Natural killer cell (primary cell): ENCODE measurements around the gene PEX10. TPM values are rescaled to one million over a fixed set of nuclear protein-coding genes. Genes with fewer than 3 reads are reported as not detected.
"Not testable (repeated sequence)": the region's sequence is repeated elsewhere in the genome, so short reads cannot be mapped to it uniquely, and the experiment has no call there.

Experiments
- ATAC-seq, 3 donors: fragments of 150-1000 bp in 2 of 3; fragments of 200-7000 bp in 1 of 3; cut with Tn5 transposase; 1 replicate in 1 of 3; 2 replicates in 2 of 3; pipeline ENCODE4 v1.10.0; 2021; ENCODE audit warnings: mild to moderate bottlenecking in 2 of 3, moderate library complexity in 2 of 3
- DNase-seq, 2 donors: peaks; one replicate each; pipeline versions ENCODE4 v3.0.0 to v3.0.0-alpha.2; 2013 to 2021; ENCODE audit warnings: mixed read lengths in 1 of 2
- H3K27ac ChIP-seq: one replicate; pipeline ENCODE4 v1.5.1; 2013; ENCODE audit warnings: mild to moderate bottlenecking, low read length
- H3K27me3 ChIP-seq: one replicate; pipeline ENCODE4 v1.6.1; 2013; ENCODE audit warnings: low read length; ENCODE audit not compliant: control insufficient read depth, insufficient read depth
- H3K36me3 ChIP-seq: one replicate; pipeline ENCODE4 v1.6.1; 2013; ENCODE audit warnings: low read length; ENCODE audit not compliant: control insufficient read depth, insufficient read depth
- H3K4me1 ChIP-seq: one replicate; pipeline ENCODE4 v1.6.1; 2013; ENCODE audit warnings: low read length; ENCODE audit not compliant: control insufficient read depth, insufficient read depth
- H3K4me3 ChIP-seq: one replicate; pipeline ENCODE4 v1.5.1; 2013; ENCODE audit warnings: low read length
- H3K9me3 ChIP-seq: one replicate; pipeline ENCODE4 v1.6.1; 2013; ENCODE audit warnings: low read length; ENCODE audit not compliant: control insufficient read depth, insufficient read depth
- H3K27ac Mint-ChIP-seq, 2 donors: one replicate each; pipeline ENCODE4 v1.8.0; 2022; ENCODE audit warnings: mild to moderate bottlenecking in 2 of 2, mixed read lengths in 2 of 2, moderate library complexity in 1 of 2
- H3K27me3 Mint-ChIP-seq, 2 donors: one replicate each; pipeline ENCODE4 v1.8.0; 2022; ENCODE audit warnings: low read depth in 2 of 2, mixed read lengths in 2 of 2
- H3K36me3 Mint-ChIP-seq: one replicate; pipeline ENCODE4 v1.8.0; 2022; ENCODE audit warnings: mixed read lengths
- H3K4me1 Mint-ChIP-seq, 2 donors: one replicate each; pipeline ENCODE4 v1.8.0; 2022; ENCODE audit warnings: mixed read lengths in 2 of 2
- H3K4me3 Mint-ChIP-seq: one replicate; pipeline ENCODE4 v1.8.0; 2022; ENCODE audit warnings: mild to moderate bottlenecking, moderate library complexity, mixed read lengths
- H3K9me3 Mint-ChIP-seq, 2 donors: one replicate each; pipeline ENCODE4 v1.8.0; 2022; ENCODE audit warnings: mixed read lengths in 2 of 2
- WGBS: methylation state at CpG from one replicate; pipeline ENCODE4 v1.1.7; 2013; ENCODE audit warnings: missing lambda C conversion rate; ENCODE audit not compliant: insufficient coverage; 5-methylcytosine and 5-hydroxymethylcytosine counted together
- intact Hi-C: fragments of 100-400 bp; cut with micrococcal nuclease; formaldehyde crosslinking; loops from one replicate; pipeline ENCODE4 v1.14.2; 2022
- total RNA-seq, 4 donors: library from RNA; stranded (reverse); fragments of 120-200 nt in 1 of 4; gene quantifications; one replicate each; pipeline versions ENCODE4 v1.2.3 to v1.2.4, GENCODE V29; 2013 to 2022
- TF ChIP-seq, protein P1 (sequence below): fragments of 200-600 bp; IDR thresholded peaks from one replicate; pipeline ENCODE4 v1.8.0; 2022; ENCODE audit warnings: antibody characterized with exemption

PEX10 gene
- total RNA-seq, 3 donors from 2014 or later (not counting 1 experiment from before 2014, with no cell fraction given), result 8.1 to 11.1 (median 9.8) TPM

DNA sequence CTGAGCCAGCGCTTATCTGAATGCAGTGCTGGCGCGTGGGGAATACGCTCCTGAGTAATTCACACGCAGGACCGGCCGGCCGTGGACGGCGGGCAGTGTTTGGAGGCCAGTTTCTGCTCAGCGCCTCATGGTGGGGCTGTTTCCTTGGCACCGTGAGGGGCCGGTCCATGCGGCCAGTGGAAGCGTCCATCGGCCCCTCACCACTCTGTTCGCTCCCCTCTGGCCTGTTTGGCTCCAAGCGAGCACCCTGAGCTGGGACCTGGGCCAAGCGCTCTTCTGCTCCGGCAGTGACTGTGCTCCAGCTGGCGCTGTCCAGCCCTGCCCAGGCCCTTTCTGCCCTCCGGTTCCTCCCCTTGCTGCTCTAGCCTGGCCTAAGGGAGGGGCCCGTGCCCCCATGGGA lies 47.4 kb upstream of the PEX10 start:
- Histone ChIP-seq H3K4me3 (no peak overlapping the region), H3K27me3 (no peaks in the 10 kb centered on the region), H3K36me3 (no peaks in the 10 kb centered on the region), H3K9me3 (no peaks in the 10 kb centered on the region), H3K27ac (no peak overlapping the region), H3K4me1 (peaks cover 4% of the 10 kb centered on the region)
- DNase-seq (no peak), ATAC-seq (no peak)
- H3K4me1 Mint-ChIP-seq, result peaks cover 5 to 10% of the 10 kb centered on the region in 2 donors
- no peaks in the 10 kb centered on the region for H3K36me3 Mint-ChIP-seq
- intact Hi-C loops, result no loop called here
- no peaks in the 10 kb centered on the region for H3K9me3 Mint-ChIP-seq
- TF ChIP-seq, protein P1, sequence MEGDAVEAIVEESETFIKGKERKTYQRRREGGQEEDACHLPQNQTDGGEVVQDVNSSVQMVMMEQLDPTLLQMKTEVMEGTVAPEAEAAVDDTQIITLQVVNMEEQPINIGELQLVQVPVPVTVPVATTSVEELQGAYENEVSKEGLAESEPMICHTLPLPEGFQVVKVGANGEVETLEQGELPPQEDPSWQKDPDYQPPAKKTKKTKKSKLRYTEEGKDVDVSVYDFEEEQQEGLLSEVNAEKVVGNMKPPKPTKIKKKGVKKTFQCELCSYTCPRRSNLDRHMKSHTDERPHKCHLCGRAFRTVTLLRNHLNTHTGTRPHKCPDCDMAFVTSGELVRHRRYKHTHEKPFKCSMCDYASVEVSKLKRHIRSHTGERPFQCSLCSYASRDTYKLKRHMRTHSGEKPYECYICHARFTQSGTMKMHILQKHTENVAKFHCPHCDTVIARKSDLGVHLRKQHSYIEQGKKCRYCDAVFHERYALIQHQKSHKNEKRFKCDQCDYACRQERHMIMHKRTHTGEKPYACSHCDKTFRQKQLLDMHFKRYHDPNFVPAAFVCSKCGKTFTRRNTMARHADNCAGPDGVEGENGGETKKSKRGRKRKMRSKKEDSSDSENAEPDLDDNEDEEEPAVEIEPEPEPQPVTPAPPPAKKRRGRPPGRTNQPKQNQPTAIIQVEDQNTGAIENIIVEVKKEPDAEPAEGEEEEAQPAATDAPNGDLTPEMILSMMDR, result no peak
- H3K27ac Mint-ChIP-seq, result no peak overlapping the region
- no peak overlapping the region for H3K4me3 Mint-ChIP-seq
- H3K27me3 Mint-ChIP-seq, result no peaks in the 10 kb centered on the region
- 83% methylated on average over 23 of the region's 23 CpGs for WGBS

GRCh38 chr1:2459102-2459753 lies 46.9 kb upstream of the PEX10 start:
- H3K4me1 Mint-ChIP-seq, H3K27me3 Mint-ChIP-seq: not testable (repeated sequence)
- 81% methylated on average over 16 of the region's 16 CpGs for WGBS

GRCh38 chr1:2458687-2459086 lies 46.3 kb upstream of the PEX10 start:
- Mint-ChIP-seq H3K27me3 (no peaks in the 10 kb centered on the region), H3K4me3 (no peak overlapping the region), H3K9me3 (no peaks in the 10 kb centered on the region), H3K4me1 (peaks cover 5% of the 10 kb centered on the region in 2 donors), H3K27ac (no peak overlapping the region), H3K36me3 (no peaks in the 10 kb centered on the region)
- Histone ChIP-seq H3K36me3 (no peaks in the 10 kb centered on the region), H3K9me3 (no peaks in the 10 kb centered on the region), H3K27me3 (no peaks in the 10 kb centered on the region), H3K27ac (no peak overlapping the region), H3K4me3 (no peak overlapping the region), H3K4me1 (peaks cover 4% of the 10 kb centered on the region)
- intact Hi-C loops, result no loop called here
- no peak for DNase-seq
- TF ChIP-seq, protein P1, result no peak
- WGBS, result 87% methylated on average over 18 of the region's 18 CpGs
- ATAC-seq, result no peak

More at GRCh38 chr1:2459102-2459753, 46.9 kb upstream of the PEX10 start:
- intact Hi-C loops, H3K36me3 ChIP-seq, H3K27ac Mint-ChIP-seq, H3K27ac ChIP-seq, H3K4me1 ChIP-seq, ATAC-seq, DNase-seq, H3K27me3 ChIP-seq, H3K9me3 ChIP-seq, H3K36me3 Mint-ChIP-seq, H3K4me3 ChIP-seq, H3K4me3 Mint-ChIP-seq, H3K9me3 Mint-ChIP-seq: not testable (repeated sequence)

GRCh38 chr1:2457444-2457843 lies 45.1 kb upstream of the PEX10 start:
- ATAC-seq (no peak), DNase-seq (no peak)
- no peak overlapping the region for H3K4me3 ChIP-seq
- 75% methylated on average over 17 of the region's 17 CpGs for WGBS
- no peaks in the 10 kb centered on the region for H3K27me3 ChIP-seq
- no peaks in the 10 kb centered on the region for H3K36me3 ChIP-seq
- peaks cover 4% of the 10 kb centered on the region for H3K4me1 ChIP-seq
- Mint-ChIP-seq H3K4me3 (no peak overlapping the region), H3K9me3 (no peaks in the 10 kb centered on the region), H3K36me3 (no peaks in the 10 kb centered on the region), H3K27ac (no peak overlapping the region), H3K4me1 (peaks cover 5% of the 10 kb centered on the region in 2 donors), H3K27me3 (no peaks in the 10 kb centered on the region)
- intact Hi-C loops, result no loop called here
- H3K27ac ChIP-seq, result no peak overlapping the region
- TF ChIP-seq, protein P1, result no peak
- no peaks in the 10 kb centered on the region for H3K9me3 ChIP-seq
